Adrenal gland (tissue), 12 donors: Measurements from ENCODE around the gene EZH1. TPM values are rescaled to one million over a fixed set of nuclear protein-coding genes. Genes with fewer than 3 reads are reported as not detected.

Experiments
- DNase-seq, 7 donors: peaks; one replicate each; pipeline ENCODE4 v3.0.0-alpha.2; 2019 to 2020
- H3K27ac ChIP-seq, 5 donors: fragments of 200-600 bp; sonication (generic) in 4 of 5; 1 replicate in 3 of 5; 2 replicates in 2 of 5; pipeline versions ENCODE4 v1.5.1 to v1.8.0; 2016 to 2020; ENCODE audit warnings: mild to moderate bottlenecking in 1 of 5
- H3K27me3 ChIP-seq: fragments of 200-600 bp; 2 replicates; pipeline ENCODE4 v1.8.0; 2021
- H3K36me3 ChIP-seq, 2 donors: fragments of 200-600 bp; replicated peaks in 1 of 2; 1 replicate in 1 of 2; 2 replicates in 1 of 2; pipeline versions ENCODE4 v1.5.1 to v1.8.0; 2018 to 2022
- H3K4me1 ChIP-seq, 2 donors: fragments of 200-600 bp; replicated peaks in 1 of 2; 1 replicate in 1 of 2; 2 replicates in 1 of 2; pipeline versions ENCODE4 v1.5.1 to v1.8.0; 2018 to 2021
- H3K4me3 ChIP-seq, 4 donors: fragments of 200-600 bp; sonication (generic) in 3 of 4; one replicate each; pipeline ENCODE4 v1.5.1; 2016 to 2018
- H3K9me3 ChIP-seq, 3 donors: fragments of 200-600 bp; sonication (generic) in 1 of 3; replicated peaks in 1 of 3; 1 replicate in 2 of 3; 2 replicates in 1 of 3; pipeline versions ENCODE4 v1.5.1 to v1.8.0; 2016 to 2021
- POLR2A ChIP-seq, 2 donors: fragments of 450-650 bp; IDR thresholded peaks; one replicate each; pipeline ENCODE4 v1.6.1; 2017; ENCODE audit warnings: antibody characterized with exemption in 2 of 2, mild to moderate bottlenecking in 2 of 2, moderate library complexity in 1 of 2
- WGBS, 4 donors: extraction: QIAGEN DNeasy Blood & Tissue Kit in 2 of 4; methylation state at CpG; one replicate each; pipeline versions ENCODE4 v1.1.5 to v1.1.7; 2013 to 2017; 5-methylcytosine and 5-hydroxymethylcytosine counted together
- intact Hi-C, 2 donors: fragments of 100-400 bp; cut with DNase I; formaldehyde crosslinking; loops; one replicate each; pipeline versions ENCODE4 v1.14.1 to v1.15.0; 2022 to 2023
- polyA plus RNA-seq, 3 donors: library from polyadenylated mRNA; stranded (reverse); fragments of 200-250 nt in 2 of 3; fragments of 350-450 nt in 1 of 3; fragmentation: Illumina TruSeq in 1 of 3; extraction: RNeasy Lipid Tissue Mini Kit (QIAGEN cat#74804) in 1 of 3; gene quantifications; one replicate each; pipeline ENCODE4 v1.2.3, GENCODE V29; 2013 to 2014
- total RNA-seq, 9 donors: library from RNA; depleted of rRNA in 4 of 9; stranded (reverse); fragments of >200 nt in 4 of 9; fragments of 120-200 nt in 1 of 9; fragmentation: NEBNext Ultra II Directional in 1 of 9; extraction: Animal tissue kit (Norgen Biotek cat#: 25700) in 1 of 9; gene quantifications; one replicate each; pipeline versions ENCODE4 v1.1.0 to v1.2.4, GENCODE V29; 2013 to 2023
- TF ChIP-seq, protein P1 (sequence below), 6 experiments: fragments of 450-650 bp in 4 of 6; fragments of 200-600 bp in 2 of 6; sonication (generic) in 1 of 6; IDR thresholded peaks; 1 replicate in 5 of 6; 2 replicates in 1 of 6; pipeline versions ENCODE4 v1.5.1 to v1.8.0; 2016 to 2021; ENCODE audit warnings: antibody characterized with exemption in 6 of 6, mild to moderate bottlenecking in 2 of 6, moderate library complexity in 1 of 6
- donor health status: healthy with polysubstance abuse.
- donor health status: Bipolar disorder and iron deficiency.
- donor health status: DM: yes; HTN: yes; CAD: no.
- donor health status: DM: no; HTN: no; CAD: no.
- donor health status: DM: no; HTN: no; CAD: no.
- donor health status: DM: yes; HTN: yes; CAD: no.

Gene EZH1
- total and polyA plus RNA-seq, 12 donors = 17.6 to 49.1 (median 29.5) TPM

DNA sequence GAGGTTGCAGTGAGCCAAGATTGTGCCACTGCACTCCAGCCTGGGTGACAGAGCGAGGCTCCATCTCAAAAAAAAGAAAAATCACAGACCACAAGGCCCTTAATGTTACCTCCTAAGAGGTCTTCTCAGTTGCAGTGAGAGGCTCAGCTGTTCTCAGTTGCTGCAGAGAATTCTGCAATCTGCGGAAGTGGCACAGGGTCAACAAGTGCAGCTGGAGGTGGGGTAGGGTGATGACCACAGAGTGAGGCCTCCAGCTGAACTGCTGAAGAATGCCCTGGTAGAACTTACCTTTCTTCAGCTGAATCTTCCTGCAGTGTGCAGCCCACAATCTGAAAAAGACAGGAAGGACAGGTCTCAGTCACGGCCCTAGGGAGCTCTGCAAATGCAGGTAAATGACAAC, 36.3 kb downstream of the EZH1 start:
- Histone ChIP-seq H3K36me3 (peaks cover 0 to 100% of the 10 kb centered on the region in 2 donors), H3K4me3 (no peak overlapping the region), H3K4me1 (no peaks in the 10 kb centered on the region), H3K27me3 (no peaks in the 10 kb centered on the region), H3K9me3 (no peaks in the 10 kb centered on the region), H3K27ac (no peak overlapping the region)
- intact Hi-C loops = no loop called here
- WGBS, 4 donors = 88 to 100% (median 93%) methylated on average over 3 of the region's 3 CpGs
- DNase-seq = no peak
- TF ChIP-seq, protein P1, sequence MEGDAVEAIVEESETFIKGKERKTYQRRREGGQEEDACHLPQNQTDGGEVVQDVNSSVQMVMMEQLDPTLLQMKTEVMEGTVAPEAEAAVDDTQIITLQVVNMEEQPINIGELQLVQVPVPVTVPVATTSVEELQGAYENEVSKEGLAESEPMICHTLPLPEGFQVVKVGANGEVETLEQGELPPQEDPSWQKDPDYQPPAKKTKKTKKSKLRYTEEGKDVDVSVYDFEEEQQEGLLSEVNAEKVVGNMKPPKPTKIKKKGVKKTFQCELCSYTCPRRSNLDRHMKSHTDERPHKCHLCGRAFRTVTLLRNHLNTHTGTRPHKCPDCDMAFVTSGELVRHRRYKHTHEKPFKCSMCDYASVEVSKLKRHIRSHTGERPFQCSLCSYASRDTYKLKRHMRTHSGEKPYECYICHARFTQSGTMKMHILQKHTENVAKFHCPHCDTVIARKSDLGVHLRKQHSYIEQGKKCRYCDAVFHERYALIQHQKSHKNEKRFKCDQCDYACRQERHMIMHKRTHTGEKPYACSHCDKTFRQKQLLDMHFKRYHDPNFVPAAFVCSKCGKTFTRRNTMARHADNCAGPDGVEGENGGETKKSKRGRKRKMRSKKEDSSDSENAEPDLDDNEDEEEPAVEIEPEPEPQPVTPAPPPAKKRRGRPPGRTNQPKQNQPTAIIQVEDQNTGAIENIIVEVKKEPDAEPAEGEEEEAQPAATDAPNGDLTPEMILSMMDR (IDR thresholded peaks at IDR 0.05) = no peak
- no peak for TF ChIP-seq POLR2A (IDR thresholded peaks at IDR 0.05)

GRCh38 chr17:42706732-42707131, 38.1 kb downstream of the EZH1 start:
- H3K27me3 ChIP-seq = no peaks in the 10 kb centered on the region
- no peak overlapping the region for H3K4me3 ChIP-seq
- H3K36me3 ChIP-seq = peaks cover 0 to 99% of the 10 kb centered on the region in 2 donors
- TF ChIP-seq POLR2A (IDR thresholded peaks at IDR 0.05) = no peak
- TF ChIP-seq, protein P1 (IDR thresholded peaks at IDR 0.05) = no peak
- no peaks in the 10 kb centered on the region for H3K9me3 ChIP-seq
- H3K4me1 ChIP-seq = no peaks in the 10 kb centered on the region
- 71 to 84% (median 76%) methylated on average over 5 of the region's 5 CpGs for WGBS, 4 donors
- no peak for DNase-seq
- intact Hi-C loops = no loop called here
- H3K27ac ChIP-seq = no peak overlapping the region

DNA sequence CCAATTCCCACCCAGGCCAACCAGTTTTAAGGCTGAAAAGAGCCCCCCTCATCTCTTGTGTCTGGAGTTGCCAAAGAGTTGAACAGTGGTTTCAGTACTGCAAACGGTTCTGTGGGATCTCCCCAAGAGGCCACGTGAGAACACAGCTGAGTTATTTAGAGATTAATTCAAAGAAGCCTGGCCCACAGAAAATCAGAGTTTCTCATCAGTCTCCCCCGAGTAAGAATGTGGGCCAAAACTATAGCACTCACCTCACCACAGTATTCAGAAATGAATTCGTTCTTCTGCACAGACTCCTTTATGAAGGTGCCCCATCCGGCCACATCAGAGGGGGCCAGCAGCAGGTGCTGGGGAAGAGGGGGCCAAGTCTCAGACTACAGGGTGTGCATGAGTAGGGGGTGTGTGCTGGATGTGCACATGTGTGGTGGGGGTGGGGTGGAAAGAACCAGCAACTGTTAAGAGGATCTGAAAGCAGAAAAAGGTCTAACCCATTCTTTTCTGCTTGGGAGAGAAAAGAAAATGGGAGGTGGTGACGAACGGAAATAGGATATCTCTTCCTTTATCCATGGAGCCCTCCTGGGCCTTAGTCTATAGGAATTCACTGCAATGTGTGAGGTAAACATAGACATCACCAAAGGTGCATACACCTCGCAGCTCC, 39.9 kb downstream of the EZH1 start:
- DNase-seq = no peak
- TF ChIP-seq POLR2A (IDR thresholded peaks at IDR 0.05) = no peak
- TF ChIP-seq, protein P1 (IDR thresholded peaks at IDR 0.05) = no peak
- Histone ChIP-seq H3K4me3 (no peak overlapping the region), H3K4me1 (no peaks in the 10 kb centered on the region), H3K36me3 (peaks cover 0 to 97% of the 10 kb centered on the region in 2 donors), H3K9me3 (no peaks in the 10 kb centered on the region), H3K27ac (no peak overlapping the region), H3K27me3 (no peaks in the 10 kb centered on the region)
- 79 to 88% (median 83%) methylated on average over 8 of the region's 8 CpGs for WGBS, 4 donors
- intact Hi-C loops = no loop called here

DNA sequence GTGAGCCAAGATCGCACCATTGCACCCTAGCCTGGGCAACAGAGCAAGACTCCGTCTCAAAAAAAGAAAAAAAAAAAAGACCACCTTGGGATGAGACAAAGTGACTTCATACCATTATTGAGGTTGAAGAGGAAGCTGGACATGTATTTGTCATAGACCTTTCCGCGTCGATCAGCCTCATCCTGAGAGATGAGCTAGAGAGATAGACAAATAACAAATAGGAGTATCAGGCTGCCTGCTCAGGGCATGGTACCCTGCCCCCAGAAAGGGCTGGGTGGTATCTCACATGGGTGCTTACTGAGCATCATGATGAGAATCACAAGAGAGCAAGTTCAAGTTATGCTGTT, 40.4 kb downstream of the EZH1 start:
- intact Hi-C loops = no loop called here
- DNase-seq = no peak
- H3K27ac ChIP-seq = no peak overlapping the region
- H3K36me3 ChIP-seq = peaks cover 0 to 92% of the 10 kb centered on the region in 2 donors
- TF ChIP-seq POLR2A (IDR thresholded peaks at IDR 0.05) = no peak
- TF ChIP-seq, protein P1 (IDR thresholded peaks at IDR 0.05) = no peak
- H3K9me3 ChIP-seq = no peaks in the 10 kb centered on the region
- 87 to 95% (median 92%) methylated on average over 5 of the region's 5 CpGs for WGBS, 4 donors
- H3K4me1 ChIP-seq = no peaks in the 10 kb centered on the region
- no peak overlapping the region for H3K4me3 ChIP-seq
- no peaks in the 10 kb centered on the region for H3K27me3 ChIP-seq
